ENCODE measurements around the gene PRCD.

- TF ChIP-seq CTCF (IDR thresholded peaks at IDR 0.05), result no peak
- no peak for TF ChIP-seq ZFX (IDR thresholded peaks at IDR 0.05; ENCODE audit: borderline replicate concordance)
Measured at GRCh38 chr17:76493505-76494167, 46.2 kb upstream of the PRCD start.

All from 22Rv1 (cell line).